ENCODE results near the gene ENO2. TPM values are rescaled to one million over a fixed set of nuclear protein-coding genes. Genes with fewer than 3 reads are reported as not detected.

The ENO2 gene
- total RNA-seq, 3 donors from 2014 or later, result 5.0 to 16.1 (median 11.1) TPM

- no peak for DNase-seq (ENCODE audit: low spot score in 2 of 2)
- Histone ChIP-seq H3K27ac (peak overlapping the region; percentile 30 to 94), H3K27me3 (no peaks in the 10 kb centered on the region), H3K36me3 (peaks cover 8% of the 10 kb centered on the region), H3K9me3 (no peaks in the 10 kb centered on the region), H3K4me1 (peaks cover 8 to 36% of the 10 kb centered on the region in 2 donors), H3K4me3 (no peak overlapping the region)
- TF ChIP-seq POLR2A (IDR thresholded peaks at IDR 0.05), result no peak
- intact Hi-C loops (cut with DNase I; ENCODE audit: low total_unique reads), result loop anchor here (10.0 kb wide), 1 partner anchor 103 kb away; the partner anchor contains the start of gene TPI1
Measured at GRCh38 chr12:6967651-6968100, 53.3 kb downstream of the ENO2 start.

- H3K4me1 ChIP-seq, result peaks cover 8 to 36% of the 10 kb centered on the region in 2 donors
- H3K27ac ChIP-seq, result peak overlapping the region; percentile 30 to 94
- H3K27me3 ChIP-seq, result no peaks in the 10 kb centered on the region
- TF ChIP-seq POLR2A (IDR thresholded peaks at IDR 0.05), result no peak
- DNase-seq (ENCODE audit: low spot score in 2 of 2), result no peak
- intact Hi-C loops (cut with DNase I; ENCODE audit: low total_unique reads), result loop anchor here (10.0 kb wide), 1 partner anchor 104 kb away; the partner anchor contains the start of gene TPI1
- peaks cover 8% of the 10 kb centered on the region for H3K36me3 ChIP-seq
- H3K9me3 ChIP-seq, result no peaks in the 10 kb centered on the region
- H3K4me3 ChIP-seq, result no peak overlapping the region
Measured at GRCh38 chr12:6968426-6968825, 54.0 kb downstream of the ENO2 start.

GRCh38 chr12:6970096-6970527 lies 55.7 kb downstream of the ENO2 start:
- Histone ChIP-seq H3K27me3 (no peaks in the 10 kb centered on the region), H3K27ac (peak overlapping the region; percentile 92 to 94), H3K9me3 (no peaks in the 10 kb centered on the region), H3K4me3 (peak overlapping the region; percentile 81 to 98 (median 90)), H3K36me3 (peaks cover 8% of the 10 kb centered on the region), H3K4me1 (peaks cover 4 to 24% of the 10 kb centered on the region in 2 donors)
- TF ChIP-seq POLR2A (IDR thresholded peaks at IDR 0.05) (no peak), POLR2AphosphoS5 (IDR thresholded peaks at IDR 0.05) (no peak), CTCF (IDR thresholded peaks at IDR 0.05) (no peak)
- DNase-seq (ENCODE audit: low spot score in 2 of 2), result no peak
- intact Hi-C loops (cut with DNase I; ENCODE audit: low total_unique reads), result no loop called here

Other genes with a start within 250 kb of the ENO2 start
- gene ZNF384, start 225.2 kb upstream of the ENO2 start, total RNA-seq, result 10 to 100 TPM; 34.4 to 57.0 (median 49.5) TPM
- gene PIANP, start 213.8 kb upstream of the ENO2 start, total RNA-seq, result under 1 TPM in 2 of 3 donors, not detected in 1; 0.29 to 0.33 TPM
- 10 to 100 TPM; 52.1 to 72.2 (median 59.9) TPM for gene COPS7A, start 190.5 kb upstream of the ENO2 start, total RNA-seq
- gene MLF2, start 161.4 kb upstream of the ENO2 start, total RNA-seq, result 100 to 1,000 TPM; 130 to 168 (median 159) TPM
- gene PTMS, start 148.2 kb upstream of the ENO2 start, total RNA-seq, result 100 to 1,000 TPM in 1 of 3 donors, 10 to 100 TPM in 2; 70.9 to 101 (median 85.8) TPM
- 1 to 10 TPM in 1 of 3 donors, under 1 TPM in 2; 0.44 to 1.3 (median 0.80) TPM for gene LAG3, start 142.1 kb upstream of the ENO2 start, total RNA-seq
- 10 to 100 TPM in 2 of 3 donors, 1 to 10 TPM in 1; 5.9 to 29.0 (median 11.0) TPM for gene CD4, start 125.1 kb upstream of the ENO2 start, total RNA-seq
- 1 to 10 TPM; 2.6 to 4.2 (median 4.1) TPM for gene GPR162, start 92.8 kb upstream of the ENO2 start, total RNA-seq
- gene P3H3, start 86.2 kb upstream of the ENO2 start, total RNA-seq, result 10 to 100 TPM in 2 of 3 donors, 1 to 10 TPM in 1; 7.5 to 29.5 (median 10.1) TPM
- gene GNB3, start 73.7 kb upstream of the ENO2 start, total RNA-seq, result 1 to 10 TPM in 2 of 3 donors, under 1 TPM in 1; 0.80 to 3.3 (median 2.2) TPM
- 1 to 10 TPM in 2 of 3 donors, under 1 TPM in 1; 0.33 to 3.0 (median 1.8) TPM for gene CDCA3, start 63.3 kb upstream of the ENO2 start, total RNA-seq
- gene USP5, start 62.4 kb upstream of the ENO2 start, total RNA-seq, result 10 to 100 TPM; 32.6 to 52.8 (median 34.7) TPM
- gene TPI1, start 47.0 kb upstream of the ENO2 start, total RNA-seq, result 100 to 1,000 TPM; 297 to 386 (median 351) TPM
- gene SPSB2, start 41.3 kb upstream of the ENO2 start, total RNA-seq, result 10 to 100 TPM in 2 of 3 donors, 1 to 10 TPM in 1; 9.0 to 13.4 (median 12.7) TPM
- gene LRRC23, start 9.8 kb upstream of the ENO2 start, total RNA-seq, result 10 to 100 TPM in 2 of 3 donors, 1 to 10 TPM in 1; 7.4 to 15.4 (median 10.8) TPM
- gene ATN1, start 13.4 kb downstream of the ENO2 start, total RNA-seq, result 10 to 100 TPM; 57.9 to 96.4 (median 59.7) TPM
- not detected for gene RNU7-1, start 29.2 kb downstream of the ENO2 start, total RNA-seq
- 100 to 1,000 TPM; 515 to 824 (median 547) TPM for gene C12orf57, start 29.4 kb downstream of the ENO2 start, total RNA-seq
- 10 to 100 TPM; 14.7 to 28.0 (median 20.3) TPM for gene PTPN6, start 36.8 kb downstream of the ENO2 start, total RNA-seq
- gene PHB2, start 56.1 kb downstream of the ENO2 start, total RNA-seq, result 100 to 1,000 TPM; 194 to 237 (median 221) TPM
- gene EMG1, start 56.3 kb downstream of the ENO2 start, total RNA-seq, result 10 to 100 TPM; 29.6 to 52.0 (median 49.5) TPM
- 10 to 100 TPM; 28.3 to 67.5 (median 63.7) TPM for gene LPCAT3, start 103.9 kb downstream of the ENO2 start, total RNA-seq
- 100 to 1,000 TPM; 307 to 959 (median 622) TPM for gene C1S, start 146.1 kb downstream of the ENO2 start, total RNA-seq
- 100 to 1,000 TPM; 302 to 773 (median 582) TPM for gene C1R, start 177.9 kb downstream of the ENO2 start, total RNA-seq
- 100 to 1,000 TPM in 2 of 3 donors, 10 to 100 TPM in 1; 80.6 to 138 (median 124) TPM for gene C1RL, start 194.6 kb downstream of the ENO2 start, total RNA-seq
- gene RBP5, start 214.3 kb downstream of the ENO2 start, total RNA-seq, result 1 to 10 TPM; 1.1 to 3.3 (median 2.9) TPM
- 10 to 100 TPM; 23.9 to 58.7 (median 40.3) TPM for gene CLSTN3, start 215.8 kb downstream of the ENO2 start, total RNA-seq